Breast epithelium (tissue), 4 donors: ENCODE data around the gene NIP7. TPM values are rescaled to one million over a fixed set of nuclear protein-coding genes. Genes with fewer than 3 reads are reported as not detected.

Experiments used
- DNase-seq, 2 donors: peaks; one replicate each; pipeline ENCODE4 v3.0.0-alpha.2; 2019; ENCODE audit warnings: low spot score in 2 of 2
- H3K27ac ChIP-seq, 2 donors: fragments of 200-600 bp; sonication (generic) in 1 of 2; one replicate each; pipeline ENCODE4 v1.5.1; 2016 to 2019; ENCODE audit warnings: mild to moderate bottlenecking in 1 of 2
- H3K27me3 ChIP-seq, 2 donors: fragments of 200-600 bp; sonication (generic) in 1 of 2; one replicate each; pipeline versions ENCODE4 v1.5.1 to v1.6.0; 2017 to 2019; ENCODE audit warnings: control low read depth in 1 of 2, mild to moderate bottlenecking in 1 of 2
- H3K36me3 ChIP-seq: fragments of 200-600 bp; one replicate; pipeline ENCODE4 v1.5.1; 2019
- H3K4me1 ChIP-seq, 2 donors: fragments of 200-600 bp; sonication (generic); one replicate each; pipeline ENCODE4 v1.5.1; 2016 to 2019; ENCODE audit warnings: control low read depth in 1 of 2
- H3K4me3 ChIP-seq, 3 donors: fragments of 200-600 bp; sonication (generic); 1 replicate in 2 of 3; 2 replicates in 1 of 3; pipeline ENCODE4 v1.5.1; 2016 to 2019; ENCODE audit warnings: mild to moderate bottlenecking in 3 of 3, moderate library complexity in 2 of 3
- H3K9me3 ChIP-seq, 2 donors: fragments of 200-600 bp; sonication (generic) in 1 of 2; one replicate each; pipeline ENCODE4 v1.5.1; 2016 to 2019; ENCODE audit warnings: control low read depth in 1 of 2
- POLR2A ChIP-seq: fragments of 450-650 bp; IDR thresholded peaks from one replicate; pipeline ENCODE4 v1.6.1; 2016; ENCODE audit warnings: antibody characterized with exemption, mild to moderate bottlenecking, moderate library complexity
- POLR2AphosphoS5 ChIP-seq, 3 donors: sonication (generic); formaldehyde crosslinking; IDR thresholded peaks; one replicate each; pipeline ENCODE4 v1.6.1; 2017; ENCODE audit warnings: antibody characterized with exemption in 3 of 3
- intact Hi-C: fragments of 100-400 bp; cut with DNase I; formaldehyde crosslinking; loops from one replicate; pipeline ENCODE4 v1.15.1; 2023; ENCODE audit warnings: low total_unique reads
- total RNA-seq, 3 donors: library from RNA; depleted of rRNA; stranded (reverse); fragments of >200 nt; gene quantifications; one replicate each; pipeline ENCODE4 v1.1.0, GENCODE V29; 2016
- TF ChIP-seq, protein P1 (sequence below), 3 donors: fragments of 450-650 bp; IDR thresholded peaks; one replicate each; pipeline ENCODE4 v1.5.1; 2016 to 2017; ENCODE audit warnings: antibody characterized with exemption in 3 of 3, mild to moderate bottlenecking in 3 of 3, moderate library complexity in 3 of 3

NIP7 gene
- total RNA-seq, 3 donors from 2014 or later, result 10.6 to 16.1 (median 15.4) TPM

DNA sequence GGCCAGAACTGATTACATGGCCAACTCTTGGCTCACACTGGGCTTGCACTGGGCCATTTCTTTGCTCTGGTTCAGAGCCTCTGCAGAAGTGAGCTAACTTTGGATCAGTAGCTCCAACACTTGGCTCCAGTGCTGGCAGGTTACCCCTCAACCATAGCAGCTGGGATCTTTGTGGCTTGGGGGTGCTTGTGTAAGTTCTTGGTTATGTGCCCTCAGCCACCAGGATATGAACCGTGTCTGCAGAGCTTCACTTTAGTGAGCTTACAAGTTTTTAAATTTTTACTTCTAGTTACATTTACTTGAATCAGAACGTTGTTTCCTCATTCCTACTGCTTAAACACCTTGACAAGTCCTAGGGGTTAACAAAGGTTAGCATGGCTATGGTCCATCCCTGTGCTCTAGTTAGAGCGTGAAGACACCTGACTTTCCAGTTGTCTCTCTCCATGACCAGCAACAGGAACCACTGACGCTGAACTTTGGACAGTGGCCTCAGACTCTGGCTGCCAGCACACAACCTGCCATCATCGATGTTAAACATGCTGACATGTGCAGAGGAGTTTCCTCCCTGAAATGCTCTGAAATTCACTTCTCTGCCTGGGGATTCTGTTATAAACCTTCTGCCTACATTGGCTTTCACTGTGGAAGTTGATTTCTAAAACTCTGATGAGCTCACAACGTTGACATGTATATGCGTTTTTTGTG lies 13.2 kb upstream of the NIP7 start:
- H3K4me3 ChIP-seq, result no peak overlapping the region
- no peak overlapping the region for H3K27ac ChIP-seq
- no peak for DNase-seq
- TF ChIP-seq, protein P1, sequence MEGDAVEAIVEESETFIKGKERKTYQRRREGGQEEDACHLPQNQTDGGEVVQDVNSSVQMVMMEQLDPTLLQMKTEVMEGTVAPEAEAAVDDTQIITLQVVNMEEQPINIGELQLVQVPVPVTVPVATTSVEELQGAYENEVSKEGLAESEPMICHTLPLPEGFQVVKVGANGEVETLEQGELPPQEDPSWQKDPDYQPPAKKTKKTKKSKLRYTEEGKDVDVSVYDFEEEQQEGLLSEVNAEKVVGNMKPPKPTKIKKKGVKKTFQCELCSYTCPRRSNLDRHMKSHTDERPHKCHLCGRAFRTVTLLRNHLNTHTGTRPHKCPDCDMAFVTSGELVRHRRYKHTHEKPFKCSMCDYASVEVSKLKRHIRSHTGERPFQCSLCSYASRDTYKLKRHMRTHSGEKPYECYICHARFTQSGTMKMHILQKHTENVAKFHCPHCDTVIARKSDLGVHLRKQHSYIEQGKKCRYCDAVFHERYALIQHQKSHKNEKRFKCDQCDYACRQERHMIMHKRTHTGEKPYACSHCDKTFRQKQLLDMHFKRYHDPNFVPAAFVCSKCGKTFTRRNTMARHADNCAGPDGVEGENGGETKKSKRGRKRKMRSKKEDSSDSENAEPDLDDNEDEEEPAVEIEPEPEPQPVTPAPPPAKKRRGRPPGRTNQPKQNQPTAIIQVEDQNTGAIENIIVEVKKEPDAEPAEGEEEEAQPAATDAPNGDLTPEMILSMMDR (IDR thresholded peaks at IDR 0.05), result no peak
- TF ChIP-seq POLR2A (no peak), POLR2AphosphoS5 (IDR thresholded peaks at IDR 0.05) (no peak)
- no peaks in the 10 kb centered on the region for H3K27me3 ChIP-seq
- H3K4me1 ChIP-seq, result peaks cover 4 to 12% of the 10 kb centered on the region in 2 donors
- no peaks in the 10 kb centered on the region for H3K36me3 ChIP-seq
- H3K9me3 ChIP-seq, result no peaks in the 10 kb centered on the region
- intact Hi-C loops, result no loop called here

- intact Hi-C loops, result no loop called here
Observed at GRCh38 chr16:69327585-69328310, 11.8 kb upstream of the NIP7 start.

DNA sequence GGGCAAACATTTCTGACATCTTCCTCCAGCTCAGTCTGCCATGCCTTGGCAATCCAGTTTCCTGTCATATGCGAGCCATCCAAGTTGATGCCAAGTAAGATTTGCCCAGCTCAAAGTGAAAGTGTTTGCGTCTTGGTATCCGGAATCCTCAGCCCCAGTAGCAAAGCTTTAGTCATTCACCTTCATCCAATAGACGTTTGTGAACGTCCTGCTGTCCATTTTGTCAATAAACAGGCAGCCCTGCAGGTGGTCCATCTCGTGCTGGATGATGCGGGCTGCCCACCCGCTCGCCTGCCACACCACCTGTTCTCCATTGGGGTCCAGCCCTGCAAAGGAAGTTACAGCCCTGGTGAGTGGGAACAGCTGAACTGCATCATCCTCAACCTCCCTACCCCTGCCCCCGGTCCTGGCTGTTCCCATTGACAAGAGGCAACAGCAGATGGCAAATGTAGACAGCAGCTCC lies 10.7 kb upstream of the NIP7 start:
- TF ChIP-seq POLR2AphosphoS5 (IDR thresholded peaks at IDR 0.05), result no peak
- no peak for TF ChIP-seq POLR2A
- TF ChIP-seq, protein P1 (IDR thresholded peaks at IDR 0.05), result no peak

More at GRCh38 chr16:69327585-69328310, 11.8 kb upstream of the NIP7 start:
- Histone ChIP-seq H3K9me3 (no peaks in the 10 kb centered on the region), H3K36me3 (no peaks in the 10 kb centered on the region), H3K27ac (no peak overlapping the region), H3K4me1 (peaks cover 4 to 12% of the 10 kb centered on the region in 2 donors), H3K4me3 (no peak overlapping the region), H3K27me3 (no peaks in the 10 kb centered on the region)
- no peak for DNase-seq
- TF ChIP-seq, protein P1 (IDR thresholded peaks at IDR 0.05), result no peak
- TF ChIP-seq POLR2AphosphoS5 (IDR thresholded peaks at IDR 0.05) (no peak), POLR2A (no peak)

DNA sequence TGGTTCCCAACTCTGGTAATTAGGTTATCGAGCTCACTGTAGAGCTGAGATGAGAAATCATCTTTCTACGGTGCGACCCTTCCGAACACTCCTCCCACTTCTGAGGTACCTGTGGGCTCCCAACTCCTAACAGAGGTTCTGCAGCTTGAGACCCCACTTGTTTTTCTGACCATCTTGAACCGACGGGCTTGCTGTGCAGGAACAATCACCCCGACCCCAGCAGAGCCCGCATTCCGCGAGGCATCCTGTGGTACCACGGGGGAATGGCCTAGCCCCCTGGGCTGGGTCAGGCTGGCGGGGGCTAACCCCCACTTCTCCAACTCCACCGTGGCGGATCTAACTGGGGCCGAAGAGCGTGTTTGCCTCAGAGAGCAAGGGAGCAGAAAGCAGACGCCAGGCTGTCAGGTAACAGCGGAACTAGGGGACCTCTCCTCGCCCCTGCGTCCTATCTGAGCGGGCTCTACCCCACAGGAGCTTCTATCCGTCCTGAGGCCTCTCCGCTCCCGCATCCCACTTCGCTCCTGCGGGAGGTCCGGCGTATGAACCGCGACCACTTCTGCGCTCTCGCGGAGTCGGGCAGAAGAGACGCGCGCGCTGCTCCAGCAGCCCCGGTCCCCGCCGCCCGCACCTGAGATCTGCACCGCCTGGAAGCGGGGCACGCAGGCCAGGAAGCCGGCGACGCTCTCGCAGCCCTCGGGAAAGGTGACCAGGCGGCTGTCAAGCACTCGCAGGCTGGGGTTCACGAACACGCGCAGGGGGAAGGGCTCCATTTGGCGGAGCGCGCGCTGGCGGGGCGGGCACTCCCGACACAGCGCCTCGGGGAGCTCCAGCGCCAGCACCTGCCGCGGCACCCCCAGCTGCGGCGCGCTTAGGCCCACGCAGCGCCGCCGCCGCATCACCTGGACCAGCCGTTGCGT lies 9.9 kb upstream of the NIP7 start:
- Histone ChIP-seq H3K27me3 (no peaks in the 10 kb centered on the region), H3K9me3 (no peaks in the 10 kb centered on the region), H3K36me3 (peaks cover 6% of the 10 kb centered on the region), H3K4me3 (peak overlapping the region; percentile 78 to 98 (median 93)), H3K4me1 (peaks cover 4 to 12% of the 10 kb centered on the region in 2 donors), H3K27ac (peak overlapping the region; percentile 83 to 94)
- no peak for DNase-seq
- no peak for TF ChIP-seq POLR2A
- TF ChIP-seq, protein P1 (IDR thresholded peaks at IDR 0.05), result no peak
- TF ChIP-seq POLR2AphosphoS5 (IDR thresholded peaks at IDR 0.05), result no peak
- intact Hi-C loops, result no loop called here

More for the DNA sequence above, 10.7 kb upstream of the NIP7 start:
- H3K4me1 ChIP-seq, result peaks cover 4 to 12% of the 10 kb centered on the region in 2 donors
- no peaks in the 10 kb centered on the region for H3K9me3 ChIP-seq
- intact Hi-C loops, result no loop called here
- no peak for DNase-seq
- no peaks in the 10 kb centered on the region for H3K27me3 ChIP-seq
- no peaks in the 10 kb centered on the region for H3K36me3 ChIP-seq
- no peak overlapping the region for H3K27ac ChIP-seq
- peak overlapping the region in 2 of 3 donors; percentile 78 to 98 for H3K4me3 ChIP-seq
